ENCODE measurements around the gene LGR4.

LGR4 gene

GRCh38 chr11:27373392-27373791, 99.2 kb downstream of the LGR4 start:
- FAIRE-seq = no peak

GRCh38 chr11:27372164-27372563, 100.4 kb downstream of the LGR4 start:
- FAIRE-seq = no peak

GRCh38 chr11:27371489-27371888, 101.1 kb downstream of the LGR4 start:
- FAIRE-seq = no peak

- no peak for FAIRE-seq
Observed at GRCh38 chr11:27370374-27370773, 102.2 kb downstream of the LGR4 start.

GRCh38 chr11:27367881-27368280, 104.7 kb downstream of the LGR4 start:
- FAIRE-seq = no peak

GRCh38 chr11:27363576-27364117, 108.9 kb downstream of the LGR4 start:
- FAIRE-seq = no peak

- FAIRE-seq = no peak
Observed at GRCh38 chr11:27362749-27363575, 109.6 kb downstream of the LGR4 start, which contains the start of gene CCDC34. TSS of gene CCDC34 (minus strand) at chr11:27363215. CDS start at chr11:27363194, 21 bp downstream.

- no peak for FAIRE-seq
Observed at GRCh38 chr11:27361649-27362431, 110.8 kb downstream of the LGR4 start.

GRCh38 chr11:27358296-27358695, 114.3 kb downstream of the LGR4 start:
- no peak for FAIRE-seq

GRCh38 chr11:27357250-27357649, 115.3 kb downstream of the LGR4 start:
- no peak for FAIRE-seq

GRCh38 chr11:27356624-27357222, 115.9 kb downstream of the LGR4 start:
- no peak for FAIRE-seq

GRCh38 chr11:27355575-27356104, 117.0 kb downstream of the LGR4 start:
- FAIRE-seq = no peak

- no peak for FAIRE-seq
Observed at GRCh38 chr11:27354359-27354965, 118.1 kb downstream of the LGR4 start.

GRCh38 chr11:27353593-27354358, 118.8 kb downstream of the LGR4 start:
- no peak for FAIRE-seq

- no peak for FAIRE-seq
Observed at GRCh38 chr11:27352781-27353180, 119.8 kb downstream of the LGR4 start.

GRCh38 chr11:27350511-27350910, 122.1 kb downstream of the LGR4 start:
- no peak for FAIRE-seq

- FAIRE-seq = no peak
Observed at GRCh38 chr11:27349919-27350318, 122.7 kb downstream of the LGR4 start.

- peak; percentile 25 for FAIRE-seq
Observed at GRCh38 chr11:27348340-27348873, 124.2 kb downstream of the LGR4 start.

- FAIRE-seq = peak; percentile 17
Observed at GRCh38 chr11:27347359-27348339, 124.9 kb downstream of the LGR4 start.

- no peak for FAIRE-seq
Observed at GRCh38 chr11:27339941-27340340, 132.6 kb downstream of the LGR4 start.

Data from G401.6 (cell line).